GM19324 (cell line): ENCODE measurements around the gene USH1C.

Experiments
- ATAC-seq: cut with Tn5 transposase; IDR thresholded peaks from one replicate; pipeline ENCODE4 v1.9.1; 2021; ENCODE audit warnings: mild to moderate bottlenecking, moderate library complexity; ENCODE audit not compliant: unreplicated experiment, low FRiP score

The USH1C gene

DNA sequence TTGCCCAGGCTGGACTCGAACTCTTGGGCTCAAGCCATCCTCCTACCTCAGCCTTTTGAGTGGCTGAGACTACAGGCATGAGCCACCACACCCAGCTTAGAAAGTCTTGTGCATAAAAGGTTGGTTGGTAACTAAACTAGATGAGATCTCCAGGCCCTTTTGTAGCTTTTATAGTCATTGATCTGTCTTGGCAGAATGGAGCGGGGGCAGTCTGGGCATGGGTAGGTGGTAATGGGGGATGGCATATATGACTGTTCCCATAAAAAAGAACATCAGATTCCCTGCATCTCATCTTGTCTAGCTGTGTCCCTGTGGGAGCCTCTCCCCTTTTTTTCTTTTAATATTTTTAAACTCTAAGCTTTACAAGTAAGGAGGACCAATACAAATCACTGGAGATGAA is 97.7 kb downstream of the USH1C start:
- no peak for ATAC-seq

DNA sequence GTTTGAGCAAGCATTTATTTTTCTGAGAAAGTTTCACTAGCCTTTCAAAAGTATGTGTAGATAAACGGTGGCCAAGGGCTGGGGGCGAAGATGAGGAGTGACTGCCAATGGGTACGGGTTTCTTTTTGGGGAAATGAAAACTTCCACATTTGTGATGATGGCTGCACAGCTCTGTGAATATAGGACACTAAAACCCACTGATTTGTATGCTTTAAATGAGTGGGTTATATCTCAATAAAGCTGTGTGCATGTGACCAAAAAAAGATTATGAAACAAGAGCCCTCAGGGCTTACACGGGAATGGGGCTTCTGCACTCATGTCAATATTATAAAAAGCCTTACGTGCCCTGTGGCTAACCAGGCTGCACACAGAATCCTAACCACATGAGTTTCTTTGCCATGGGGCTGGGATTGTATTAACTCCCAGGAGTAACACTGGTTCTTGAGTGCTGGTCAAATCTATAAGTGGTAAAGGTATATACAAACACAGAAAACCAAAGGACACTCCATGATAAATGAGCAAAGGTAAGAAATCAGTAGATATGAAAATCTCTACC is 98.9 kb downstream of the USH1C start:
- ATAC-seq: no peak

DNA sequence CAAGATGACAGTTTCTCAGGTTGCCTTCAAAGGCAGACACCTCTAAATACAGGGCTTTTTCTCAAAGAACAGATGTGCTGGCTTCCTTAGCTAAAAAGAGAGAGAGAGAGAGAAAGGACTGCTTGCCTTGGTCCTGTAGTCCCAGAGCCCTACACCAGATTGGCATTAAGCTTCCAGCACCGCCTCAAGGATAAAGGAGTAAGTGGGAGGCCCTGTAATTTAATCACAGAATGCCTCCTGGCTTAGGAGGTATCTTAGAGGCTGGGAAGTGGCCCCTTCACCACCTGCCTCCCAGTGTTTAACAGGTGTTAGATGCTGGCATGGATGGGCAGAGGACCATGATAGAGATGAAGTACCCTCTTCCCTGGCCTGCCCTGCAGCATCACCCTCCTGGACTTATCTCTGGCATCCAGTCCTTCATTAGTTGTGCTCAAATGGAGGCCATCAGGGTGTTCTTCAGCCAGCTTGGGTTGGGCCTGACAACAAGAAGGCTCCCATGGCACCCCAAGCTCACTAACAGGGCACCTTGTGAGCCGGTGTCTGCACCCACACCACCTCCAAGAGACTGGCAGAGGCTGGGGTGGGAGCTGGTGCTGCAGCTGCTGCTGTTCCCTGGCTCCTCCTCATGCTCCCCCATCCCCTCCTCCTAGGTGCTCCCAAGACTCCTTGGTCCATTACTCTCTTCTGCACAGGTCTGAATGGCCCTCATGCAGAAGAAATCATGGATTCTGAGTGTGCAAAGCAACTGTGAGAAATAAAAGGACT is 100.1 kb downstream of the USH1C start:
- no peak for ATAC-seq
